ENCODE measurements around the gene UBASH3B.

UBASH3B gene

DNA sequence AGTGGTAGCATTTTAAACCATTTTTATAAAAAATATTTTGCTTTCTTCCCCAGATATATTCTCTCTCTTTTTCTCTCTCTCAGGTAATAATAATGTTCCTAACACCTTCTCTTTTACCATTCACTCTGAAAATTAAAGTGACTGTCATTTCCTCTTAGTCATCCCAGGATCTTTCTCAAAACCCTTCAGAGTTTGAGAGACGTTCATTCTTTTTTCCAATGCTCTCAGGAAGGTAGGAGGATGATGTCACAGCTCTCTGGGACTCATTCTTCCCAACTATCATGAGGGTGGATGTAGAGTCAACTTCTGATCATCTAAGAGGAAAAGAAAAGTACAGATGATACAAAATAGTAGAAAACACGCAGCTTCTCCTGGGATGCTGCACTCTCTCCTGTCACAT is 122.6 kb downstream of the UBASH3B start:
- TF ChIP-seq SUZ12 (IDR thresholded peaks at IDR 0.05) (no peak), NFRKB (IDR thresholded peaks at IDR 0.05) (no peak), LEF1 (IDR thresholded peaks at IDR 0.05; ENCODE audit: borderline replicate concordance) (no peak)
- CTCF ChIA-PET = no interaction called here
- POLR2A ChIA-PET = no interaction called here

GRCh38 chr11:122779047-122779629 is 123.6 kb downstream of the UBASH3B start:
- TF ChIP-seq LEF1 (IDR thresholded peaks at IDR 0.05; ENCODE audit: borderline replicate concordance) (no peak), L3MBTL2 (conservative IDR thresholded peaks at IDR 0.05) (no peak), FOXA1 (IDR thresholded peaks at IDR 0.05) (no peak), SP1 (IDR thresholded peaks at IDR 0.05) (no peak), ELF4 (IDR thresholded peaks at IDR 0.05) (no peak), FOXK2 (IDR thresholded peaks at IDR 0.05) (no peak), FOXM1 (IDR thresholded peaks at IDR 0.05; ENCODE audit: borderline replicate concordance) (no peak)
- no peak for DNase-seq (ENCODE audit: extremely low spot score)
- CTCF ChIA-PET = no interaction called here

More for the DNA sequence above, 122.6 kb downstream of the UBASH3B start:
- DNase-seq (ENCODE audit: extremely low spot score) = no peak

DNA sequence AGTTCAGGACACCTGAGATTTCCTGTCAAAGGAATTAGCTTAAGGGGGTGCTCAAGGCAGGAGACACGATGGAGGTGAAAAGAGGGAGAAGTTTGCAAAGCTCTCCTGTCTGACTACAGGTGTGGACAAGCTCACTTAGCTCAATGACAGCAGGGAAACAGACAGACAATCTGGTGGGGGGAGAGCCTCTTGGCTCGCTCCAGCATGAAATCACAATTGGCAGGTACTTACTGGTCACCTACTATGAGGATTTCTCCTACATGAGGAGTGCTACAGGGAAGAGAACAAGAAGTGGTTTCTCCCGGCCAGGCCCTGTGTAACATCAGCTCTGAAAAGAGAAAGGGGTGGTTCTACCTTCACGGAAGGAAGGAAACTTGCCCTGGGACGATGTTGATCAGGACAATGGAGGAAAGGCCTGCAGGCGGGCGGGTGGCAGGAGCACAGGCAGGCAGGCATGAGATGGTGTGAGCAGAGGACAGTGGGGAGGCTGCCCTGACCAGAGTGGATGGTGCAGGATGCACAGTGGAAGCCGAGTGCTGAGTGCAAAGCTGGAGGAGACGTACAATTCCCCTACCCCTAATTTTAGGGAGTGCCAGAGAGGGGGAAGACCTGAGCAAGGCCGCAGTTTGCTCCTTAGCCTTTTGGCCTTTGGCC is 124.9 kb downstream of the UBASH3B start:
- ChIA-PET CTCF (interaction anchor here (0.6 to 3.1 kb wide), 11 partner anchors 10 to 152 kb away, joined by 3 to 23 read pairs (median 4); partner anchors contain the start of gene UBASH3B), POLR2A (no interaction called here)
- TF ChIP-seq TARDBP (IDR thresholded peaks at IDR 0.05) (no peak), SUZ12 (IDR thresholded peaks at IDR 0.05) (no peak), L3MBTL2 (conservative IDR thresholded peaks at IDR 0.05) (no peak), FOXM1 (IDR thresholded peaks at IDR 0.05; ENCODE audit: borderline replicate concordance) (no peak), FOXK2 (IDR thresholded peaks at IDR 0.05) (no peak), CTBP1 (IDR thresholded peaks at IDR 0.05; ENCODE audit: borderline replicate concordance) (no peak), NFRKB (IDR thresholded peaks at IDR 0.05) (no peak), SP1 (IDR thresholded peaks at IDR 0.05) (no peak), PKNOX1 (IDR thresholded peaks at IDR 0.05) (no peak), FOXA1 (IDR thresholded peaks at IDR 0.05) (no peak), ELF4 (IDR thresholded peaks at IDR 0.05) (no peak), HDGF (IDR thresholded peaks at IDR 0.05; ENCODE audit: borderline replicate concordance) (no peak), ZNF384 (IDR thresholded peaks at IDR 0.05) (no peak), ARNT (IDR thresholded peaks at IDR 0.05) (no peak)
- DNase-seq (ENCODE audit: extremely low spot score) = no peak

More at GRCh38 chr11:122779047-122779629, 123.6 kb downstream of the UBASH3B start:
- POLR2A ChIA-PET = no interaction called here

GRCh38 chr11:122781378-122782195 is 126.1 kb downstream of the UBASH3B start:
- no peak for TF ChIP-seq FOXA1 (IDR thresholded peaks at IDR 0.05)
- no peak for TF ChIP-seq ARNT (IDR thresholded peaks at IDR 0.05)
- no peak for TF ChIP-seq FOXM1 (IDR thresholded peaks at IDR 0.05; ENCODE audit: borderline replicate concordance)
- TF ChIP-seq NFRKB (IDR thresholded peaks at IDR 0.05) = no peak
- no peak for TF ChIP-seq TARDBP (IDR thresholded peaks at IDR 0.05)
- TF ChIP-seq LEF1 (IDR thresholded peaks at IDR 0.05; ENCODE audit: borderline replicate concordance) = no peak
- TF ChIP-seq ELF4 (IDR thresholded peaks at IDR 0.05) = no peak
- no peak for TF ChIP-seq ZNF384 (IDR thresholded peaks at IDR 0.05)
- TF ChIP-seq PKNOX1 (IDR thresholded peaks at IDR 0.05) = no peak
- TF ChIP-seq SUZ12 (IDR thresholded peaks at IDR 0.05) = no peak
- TF ChIP-seq SP1 (IDR thresholded peaks at IDR 0.05) = no peak
- no peak for TF ChIP-seq HDGF (IDR thresholded peaks at IDR 0.05; ENCODE audit: borderline replicate concordance)
- no peak for TF ChIP-seq FOXK2 (IDR thresholded peaks at IDR 0.05)
- no peak for TF ChIP-seq BHLHE40 (IDR thresholded peaks at IDR 0.05; ENCODE audit: borderline replicate concordance)
- no peak for TF ChIP-seq L3MBTL2 (conservative IDR thresholded peaks at IDR 0.05)
- TF ChIP-seq CTBP1 (IDR thresholded peaks at IDR 0.05; ENCODE audit: borderline replicate concordance) = no peak
- ChIA-PET CTCF (interaction anchor here (0.6 to 3.1 kb wide), 18 partner anchors 9 to 162 kb away, joined by 3 to 23 read pairs (median 4); partner anchors contain the start of gene UBASH3B), POLR2A (no interaction called here)
- peak; percentile 88 for DNase-seq (ENCODE audit: extremely low spot score)

DNA sequence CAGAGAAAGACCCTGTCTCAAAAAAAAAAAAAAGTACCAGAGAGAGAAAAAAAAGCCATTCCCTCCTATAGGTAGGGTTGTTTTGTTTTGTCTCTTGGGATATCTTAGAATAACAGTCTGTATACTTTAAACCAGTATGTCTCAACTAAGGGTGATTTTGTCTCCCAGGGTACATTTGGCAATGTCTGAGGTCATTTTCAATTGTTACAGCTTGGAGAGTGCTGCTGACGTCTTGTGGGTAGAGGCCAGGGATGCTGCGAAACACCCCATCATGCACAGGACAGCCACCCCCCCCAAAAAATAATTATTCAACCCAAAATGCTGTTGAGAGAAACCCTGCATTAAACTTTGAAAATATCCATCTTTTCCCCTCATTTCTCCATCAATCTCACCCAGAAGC is 126.7 kb downstream of the UBASH3B start:
- ChIA-PET CTCF (interaction anchor here (0.6 to 3.1 kb wide), 5 partner anchors 23 to 154 kb away, joined by 3 to 23 read pairs (median 3); no protein-coding TSS in a partner anchor), POLR2A (no interaction called here)
- TF ChIP-seq LEF1 (IDR thresholded peaks at IDR 0.05; ENCODE audit: borderline replicate concordance) (no peak), ZNF384 (IDR thresholded peaks at IDR 0.05) (no peak), ELF4 (IDR thresholded peaks at IDR 0.05) (no peak), PKNOX1 (IDR thresholded peaks at IDR 0.05) (no peak), TARDBP (IDR thresholded peaks at IDR 0.05) (no peak), ARNT (IDR thresholded peaks at IDR 0.05) (no peak), SP1 (IDR thresholded peaks at IDR 0.05) (no peak), FOXK2 (IDR thresholded peaks at IDR 0.05) (no peak), NFRKB (IDR thresholded peaks at IDR 0.05) (no peak), L3MBTL2 (conservative IDR thresholded peaks at IDR 0.05) (no peak), BHLHE40 (IDR thresholded peaks at IDR 0.05; ENCODE audit: borderline replicate concordance) (no peak), FOXA1 (IDR thresholded peaks at IDR 0.05) (no peak), HDGF (IDR thresholded peaks at IDR 0.05; ENCODE audit: borderline replicate concordance) (no peak), FOXM1 (IDR thresholded peaks at IDR 0.05; ENCODE audit: borderline replicate concordance) (no peak), CTBP1 (IDR thresholded peaks at IDR 0.05; ENCODE audit: borderline replicate concordance) (no peak), SUZ12 (IDR thresholded peaks at IDR 0.05) (no peak)
- no peak for DNase-seq (ENCODE audit: extremely low spot score)

Measured in HEK293T (cell line).